ENCODE data around the gene FKBP5. TPM values are rescaled to one million over a fixed set of nuclear protein-coding genes. Genes with fewer than 3 reads are reported as not detected.
A peak's percentile ranks its signal among the peaks of the same experiment; 100 is the strongest.

Gene FKBP5
- total and polyA plus RNA-seq, 10 of the 15 experiments (the other 5 are each of a cell fraction or from before 2014, with no cell fraction given): 29.0 to 123 (median 62.3) TPM

DNA sequence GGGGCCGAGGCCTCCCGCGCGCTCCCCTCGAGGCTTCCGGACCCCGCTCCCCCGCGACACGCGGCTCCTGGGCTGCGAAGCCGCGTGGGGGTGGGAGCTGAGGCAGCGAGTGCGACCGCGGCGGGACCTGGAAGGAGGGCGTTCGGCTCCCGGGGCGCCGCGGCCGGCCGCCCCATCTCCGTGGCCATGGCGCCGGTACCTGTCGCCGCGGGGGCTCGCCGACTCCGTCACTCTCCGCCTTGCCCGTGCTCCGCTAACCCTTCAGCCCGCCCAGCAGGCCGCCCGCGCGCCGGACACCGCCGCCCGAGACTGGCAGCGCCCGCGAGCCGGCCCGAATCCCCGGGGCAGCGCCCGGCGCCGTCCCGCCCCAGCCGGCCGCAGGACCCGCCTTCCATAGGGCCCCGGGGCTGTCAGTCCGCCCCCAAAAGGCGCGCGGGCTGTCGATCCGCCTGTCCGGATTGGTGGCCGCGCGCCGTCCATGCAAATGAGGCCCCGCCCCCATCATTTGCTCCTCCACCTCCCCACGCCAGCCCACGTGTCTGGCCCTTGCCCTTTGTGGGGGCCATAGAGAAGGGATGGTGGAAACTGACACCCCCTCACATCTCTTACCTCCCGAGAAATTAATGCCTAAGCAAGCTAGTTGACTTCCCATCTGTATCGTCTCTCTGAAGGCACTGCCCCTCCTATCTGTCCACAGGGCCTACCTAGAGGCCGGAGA lies at the start of gene FKBP5 (continued):
- no peak for TF ChIP-seq TCF12 (IDR thresholded peaks at IDR 0.05; ENCODE audit: low read depth, low read length)
- TF ChIP-seq, protein P1, sequence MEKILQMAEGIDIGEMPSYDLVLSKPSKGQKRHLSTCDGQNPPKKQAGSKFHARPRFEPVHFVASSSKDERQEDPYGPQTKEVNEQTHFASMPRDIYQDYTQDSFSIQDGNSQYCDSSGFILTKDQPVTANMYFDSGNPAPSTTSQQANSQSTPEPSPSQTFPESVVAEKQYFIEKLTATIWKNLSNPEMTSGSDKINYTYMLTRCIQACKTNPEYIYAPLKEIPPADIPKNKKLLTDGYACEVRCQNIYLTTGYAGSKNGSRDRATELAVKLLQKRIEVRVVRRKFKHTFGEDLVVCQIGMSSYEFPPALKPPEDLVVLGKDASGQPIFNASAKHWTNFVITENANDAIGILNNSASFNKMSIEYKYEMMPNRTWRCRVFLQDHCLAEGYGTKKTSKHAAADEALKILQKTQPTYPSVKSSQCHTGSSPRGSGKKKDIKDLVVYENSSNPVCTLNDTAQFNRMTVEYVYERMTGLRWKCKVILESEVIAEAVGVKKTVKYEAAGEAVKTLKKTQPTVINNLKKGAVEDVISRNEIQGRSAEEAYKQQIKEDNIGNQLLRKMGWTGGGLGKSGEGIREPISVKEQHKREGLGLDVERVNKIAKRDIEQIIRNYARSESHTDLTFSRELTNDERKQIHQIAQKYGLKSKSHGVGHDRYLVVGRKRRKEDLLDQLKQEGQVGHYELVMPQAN (conservative IDR thresholded peaks at IDR 0.05): peak; percentile 79
- TF ChIP-seq RAD51 (IDR thresholded peaks at IDR 0.05): peak; percentile 74; the same call in 1 of the 2 replicates
- TF ChIP-seq CHD1 (IDR thresholded peaks at IDR 0.05; ENCODE audit: low read depth, low read length): no peak
- peak; percentile 92 for TF ChIP-seq POLR2A (IDR thresholded peaks at IDR 0.05; ENCODE audit: low read depth, low read length)
- TF ChIP-seq ZSCAN29 (IDR thresholded peaks at IDR 0.05): no peak
- peak; percentile 97; the same call in 2 of the 3 replicates for TF ChIP-seq POU2F2 (IDR thresholded peaks at IDR 0.05; ENCODE audit: borderline replicate concordance, low read depth, low read length)
- peak; percentile 81; the same call in 1 of the 2 replicates for TF ChIP-seq RB1 (IDR thresholded peaks at IDR 0.05; ENCODE audit: borderline replicate concordance)

DNA sequence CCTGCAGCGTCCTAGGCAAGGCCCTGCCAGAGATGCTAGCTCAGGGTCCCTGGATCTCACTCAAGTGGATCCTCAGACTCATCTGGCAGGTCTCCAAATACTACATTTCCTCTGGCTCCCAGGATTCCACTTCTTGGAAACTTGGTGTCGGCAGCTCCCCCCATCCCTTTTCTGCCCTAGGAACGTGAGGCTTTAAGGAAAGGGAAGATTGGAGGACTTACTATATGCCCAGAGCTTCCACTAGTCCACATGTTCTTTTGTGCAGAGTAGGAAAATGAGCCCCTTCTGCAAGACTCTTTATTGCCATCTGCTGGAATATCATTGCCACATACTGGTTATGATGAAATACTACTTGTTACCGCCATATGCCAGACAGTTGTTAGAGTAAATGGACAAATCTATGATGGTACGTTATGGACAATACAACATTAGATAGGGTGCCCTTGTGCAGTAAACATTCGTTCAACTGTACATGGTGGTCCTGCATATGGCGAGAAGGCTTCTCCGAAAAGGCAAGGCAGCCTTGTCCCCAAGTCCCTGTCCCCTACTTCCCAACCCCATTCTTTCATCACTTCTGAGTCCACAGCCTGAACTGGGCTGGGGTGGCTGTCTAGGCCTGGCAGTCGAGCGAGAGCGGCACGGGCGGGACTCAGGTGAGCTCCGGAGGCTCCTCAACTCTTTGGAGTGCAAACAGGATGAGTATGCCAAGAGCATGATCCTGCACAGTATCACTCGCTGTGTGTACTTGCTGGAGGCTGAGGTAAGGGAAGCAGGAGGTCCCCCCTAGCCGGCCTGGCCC lies 48.9 kb upstream of the FKBP5 start:
- 42% methylated on average over 16 of the region's 16 CpGs for WGBS (ENCODE audit: insufficient coverage, insufficient replicate concordance, low lambda C conversion rate, missing lambda C conversion rate)
- peaks cover 4% of the 10 kb centered on the region for H3K4me1 ChIP-seq (ENCODE audit: control insufficient read depth, insufficient read depth, low read length)
- H3K4me3 ChIP-seq: no peak overlapping the region
- ChIA-PET POLR2A (interaction anchor here (0.6 to 1.3 kb wide), 5 partner anchors 16 to 395 kb away, joined by 3 read pairs; no protein-coding TSS in a partner anchor), CTCF (interaction anchor here (0.5 to 9.7 kb wide), 56 partner anchors 9 to 444 kb away, joined by 3 to 374 read pairs (median 6); partner anchors contain the start of gene FKBP5), SMC1A (ENCODE audit: uncharacterized antibody, unreplicated experiment) (interaction anchor here (0.7 to 6.2 kb wide), 24 partner anchors 19 to 439 kb away, joined by 3 to 149 read pairs (median 8); no protein-coding TSS in a partner anchor), RAD21 (ENCODE audit: unreplicated experiment) (interaction anchor here (0.8 to 5.3 kb wide), 21 partner anchors 10 to 439 kb away, joined by 3 to 91 read pairs (median 7); partner anchors contain the start of genes DEF6 and FANCE)
- H4K20me1 ChIP-seq (ENCODE audit: control insufficient read depth, insufficient read depth): no peaks in the 10 kb centered on the region
- peak; percentile 90 for ATAC-seq
- no peaks in the 10 kb centered on the region for H3K27me3 ChIP-seq (replicated peaks in 1 of 2; ENCODE audit: control insufficient read depth in 2 of 2, insufficient read depth in 2 of 2, low read length in 1 of 2)
- H3K36me3 ChIP-seq (ENCODE audit: control insufficient read depth in 2 of 2, insufficient read depth in 2 of 2, low read length in 1 of 2): no peaks in the 10 kb centered on the region
- H3K9ac ChIP-seq (ENCODE audit: control insufficient read depth, insufficient read depth, low read length): no peak overlapping the region
- BruUV-seq (replicated peaks): no TSS peak
- in situ Hi-C loops (cut with MboI) (loop anchor here (5.0 kb wide), 2 partner anchors 155 to 215 kb away; no protein-coding TSS in a partner anchor), intact Hi-C loops (cut with micrococcal nuclease; ENCODE audit: unreplicated experiment) (loop anchor here (1.0 to 10.0 kb wide), 5 partner anchors 51 to 393 kb away; partner anchors contain the start of gene PPARD)
- no peak overlapping the region for H3K27ac ChIP-seq (ENCODE audit: control insufficient read depth, insufficient read depth)
- H3K4me2 ChIP-seq (ENCODE audit: control insufficient read depth, insufficient read depth): no peak overlapping the region
- DNase-seq (ENCODE audit: low read depth, low spot score): no peak
- FAIRE-seq: peak; percentile 93
- H3K79me2 ChIP-seq (ENCODE audit: control insufficient read depth, insufficient read depth, low read length): no peaks in the 10 kb centered on the region
- H3K9me3 ChIP-seq (replicated peaks; ENCODE audit: control insufficient read depth, insufficient read depth, low read length): no peaks in the 10 kb centered on the region
- peak overlapping the region; percentile 29 for H2AFZ ChIP-seq (ENCODE audit: control insufficient read depth, low read depth, low read length)
- no peak for TF ChIP-seq BHLHE40 (IDR thresholded peaks at IDR 0.05; ENCODE audit: borderline replicate concordance in 1 of 2, low read depth in 2 of 2, low read length in 1 of 2)
- TF ChIP-seq FOXM1 (IDR thresholded peaks at IDR 0.05; ENCODE audit: low read depth, low read length): 0 out of 2 replicates have a peak, but pooled peaks have one; percentile 34
- peak; percentile 89 for TF ChIP-seq RAD21 (IDR thresholded peaks at IDR 0.05; ENCODE audit: insufficient read depth, low read depth, low read length)
- TF ChIP-seq, protein P2, sequence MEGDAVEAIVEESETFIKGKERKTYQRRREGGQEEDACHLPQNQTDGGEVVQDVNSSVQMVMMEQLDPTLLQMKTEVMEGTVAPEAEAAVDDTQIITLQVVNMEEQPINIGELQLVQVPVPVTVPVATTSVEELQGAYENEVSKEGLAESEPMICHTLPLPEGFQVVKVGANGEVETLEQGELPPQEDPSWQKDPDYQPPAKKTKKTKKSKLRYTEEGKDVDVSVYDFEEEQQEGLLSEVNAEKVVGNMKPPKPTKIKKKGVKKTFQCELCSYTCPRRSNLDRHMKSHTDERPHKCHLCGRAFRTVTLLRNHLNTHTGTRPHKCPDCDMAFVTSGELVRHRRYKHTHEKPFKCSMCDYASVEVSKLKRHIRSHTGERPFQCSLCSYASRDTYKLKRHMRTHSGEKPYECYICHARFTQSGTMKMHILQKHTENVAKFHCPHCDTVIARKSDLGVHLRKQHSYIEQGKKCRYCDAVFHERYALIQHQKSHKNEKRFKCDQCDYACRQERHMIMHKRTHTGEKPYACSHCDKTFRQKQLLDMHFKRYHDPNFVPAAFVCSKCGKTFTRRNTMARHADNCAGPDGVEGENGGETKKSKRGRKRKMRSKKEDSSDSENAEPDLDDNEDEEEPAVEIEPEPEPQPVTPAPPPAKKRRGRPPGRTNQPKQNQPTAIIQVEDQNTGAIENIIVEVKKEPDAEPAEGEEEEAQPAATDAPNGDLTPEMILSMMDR (IDR thresholded peaks at IDR 0.05 in 2 of 3, conservative IDR thresholded peaks at IDR 0.05 in 1 of 3; ENCODE audit: control insufficient read depth in 2 of 3, extremely low read depth in 1 of 3, insufficient read depth in 1 of 3, low read depth in 3 of 3, low read length in 3 of 3): peak; percentile 68 to 87 (median 87); a peak in 5 of 6 replicates
- TF ChIP-seq HCFC1 (IDR thresholded peaks at IDR 0.05; ENCODE audit: low read length): no peak
- no peak for TF ChIP-seq RB1 (IDR thresholded peaks at IDR 0.05; ENCODE audit: borderline replicate concordance)
- TF ChIP-seq CBX3 (IDR thresholded peaks at IDR 0.05; ENCODE audit: borderline replicate concordance, low read depth): no peak
- no peak for TF ChIP-seq TAF1 (IDR thresholded peaks at IDR 0.05; ENCODE audit: borderline replicate concordance, low read depth, low read length)
- peak in 1 of 2 experiments; percentile 48; a peak in 1 of 4 replicates for TF ChIP-seq CEBPB (IDR thresholded peaks at IDR 0.05; ENCODE audit: borderline replicate concordance in 1 of 2, low read depth in 2 of 2, low read length in 2 of 2)
- TF ChIP-seq STAT3 (IDR thresholded peaks at IDR 0.05; ENCODE audit: low read depth, low read length): no peak

Data from GM12878 (cell line).